Posterior cingulate gyrus (tissue), 11 donors: ENCODE measurements around the gene CRACR2B.

Experiments used
- DNase-seq, 10 donors: peaks; one replicate each; pipeline versions ENCODE4 v3.0.0 to v3.0.0-alpha.2; 2020 to 2021; ENCODE audit warnings: mixed read lengths in 3 of 10
- intact Hi-C: fragments of 100-400 bp; cut with DNase I; formaldehyde crosslinking; loops from one replicate; pipeline ENCODE4 v1.15.1; 2023

Gene CRACR2B

DNA sequence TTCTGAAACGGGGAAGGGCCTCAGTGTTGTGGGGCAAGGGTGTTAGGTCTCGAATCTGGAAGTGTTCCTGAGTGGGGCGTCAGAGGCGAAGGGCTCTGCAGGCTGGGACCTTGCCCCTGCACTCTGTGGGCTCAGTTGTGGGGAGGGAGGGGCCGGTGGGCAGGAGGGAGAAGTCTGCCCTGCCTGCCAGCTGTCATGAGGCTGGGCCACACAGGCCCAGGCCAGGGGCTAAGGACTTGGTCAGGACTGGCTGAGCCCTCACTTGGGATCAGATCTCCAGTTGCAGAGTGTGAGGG is at the start of gene CRACR2B:
Gene CRACR2B (plus strand): TSS at position 23 of the 296 bp plus-strand sequence. CDS start 689 bp downstream, outside the sequence.
- intact Hi-C loops, result no loop called here
- no peak for DNase-seq

DNA sequence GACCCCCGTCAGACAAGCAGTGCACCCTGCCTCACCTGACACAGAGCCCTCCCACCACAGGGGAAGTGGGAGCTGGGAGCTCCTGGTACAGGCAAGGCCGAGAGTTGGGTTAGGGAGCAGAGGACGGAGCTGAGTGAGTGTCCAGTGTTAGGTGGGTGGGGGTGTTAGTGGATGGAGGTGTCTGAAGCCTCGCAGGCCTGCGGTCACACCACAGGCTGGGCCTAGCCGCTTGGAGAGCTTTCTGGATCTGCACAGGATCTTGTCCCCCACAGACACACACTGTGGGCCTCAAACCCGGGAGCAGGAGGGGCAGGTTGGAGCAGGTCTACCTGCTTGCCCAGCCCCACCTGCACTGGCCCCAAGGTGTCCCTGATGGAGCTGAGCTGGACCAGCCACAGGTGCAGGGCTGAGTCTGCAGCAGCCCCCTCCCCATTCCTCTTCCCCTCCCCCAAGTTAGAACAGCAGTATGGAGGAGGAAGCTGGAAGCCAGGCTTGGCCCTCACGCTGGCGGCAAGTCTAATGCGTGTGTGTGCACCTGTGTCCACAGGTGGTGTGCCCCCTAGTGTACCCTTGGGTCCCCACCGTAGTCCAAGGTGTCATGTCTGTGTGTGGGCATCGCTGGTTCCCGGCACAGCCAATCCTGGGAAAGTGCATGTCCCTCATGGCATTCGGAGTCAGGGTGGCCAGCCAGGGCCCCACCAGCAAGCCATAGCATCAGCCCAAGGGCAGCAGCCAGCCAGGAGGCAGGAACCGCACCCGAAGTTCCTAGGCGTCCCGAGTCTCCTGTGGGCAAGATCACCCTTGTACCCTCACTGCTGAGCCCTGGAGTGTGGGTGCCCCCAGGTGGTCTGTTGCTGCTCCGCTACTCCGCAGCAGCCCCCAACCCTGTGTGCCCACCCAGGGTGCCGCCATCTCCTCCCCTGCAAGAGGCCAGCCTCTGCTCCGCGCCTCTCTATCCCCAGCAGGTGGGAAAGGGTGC is 48.5 kb upstream of the CRACR2B start:
- no peak for DNase-seq
- intact Hi-C loops, result no loop called here

- intact Hi-C loops, result no loop called here
- no peak for DNase-seq
Measured at GRCh38 chr11:779955-780532, 47.7 kb upstream of the CRACR2B start.

DNA sequence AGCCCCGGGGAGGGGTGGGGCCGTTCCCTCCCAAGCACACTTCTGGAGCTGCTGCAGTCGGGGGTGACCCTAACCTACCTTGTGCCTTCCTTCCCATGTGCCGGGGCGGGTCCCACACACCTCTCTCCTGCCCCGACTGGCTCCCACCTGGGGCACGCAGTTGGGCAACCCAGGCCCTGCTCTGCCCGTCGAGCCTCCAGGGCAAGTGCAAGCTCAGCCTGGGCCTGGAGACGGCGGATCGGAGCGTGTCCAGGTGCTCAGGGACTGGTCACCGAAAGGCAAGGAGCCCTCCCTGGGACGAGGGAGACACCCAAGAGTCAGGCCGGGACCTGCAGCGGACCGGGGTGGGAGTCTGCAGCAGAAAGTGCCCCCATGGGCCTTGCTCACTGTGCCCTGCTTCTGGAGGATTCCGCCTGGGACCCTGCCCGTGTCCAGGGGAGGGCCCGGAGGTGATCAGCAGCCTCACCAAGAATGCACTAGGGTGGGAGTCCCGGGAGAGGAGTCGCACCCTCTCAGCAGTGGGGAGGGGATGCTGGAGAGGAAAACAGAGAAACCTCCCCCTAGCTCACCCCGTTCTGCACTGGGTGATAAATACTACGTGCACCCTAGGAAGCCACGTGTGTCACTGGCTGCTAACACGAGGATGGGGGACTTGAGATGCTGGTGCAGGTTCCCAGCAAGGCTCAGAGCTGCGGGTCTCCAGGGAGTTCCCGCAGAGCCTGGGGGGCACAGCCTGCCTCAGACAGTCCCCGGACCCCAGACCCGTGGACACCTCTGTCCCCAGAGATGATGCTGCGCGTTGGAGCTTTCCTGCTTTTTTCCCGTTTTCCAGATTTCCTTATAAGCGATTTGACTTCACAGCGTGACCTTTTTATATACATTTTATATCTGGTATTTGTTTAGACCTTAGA is 45.2 kb upstream of the CRACR2B start:
- DNase-seq, result no peak
- intact Hi-C loops, result no loop called here

DNA sequence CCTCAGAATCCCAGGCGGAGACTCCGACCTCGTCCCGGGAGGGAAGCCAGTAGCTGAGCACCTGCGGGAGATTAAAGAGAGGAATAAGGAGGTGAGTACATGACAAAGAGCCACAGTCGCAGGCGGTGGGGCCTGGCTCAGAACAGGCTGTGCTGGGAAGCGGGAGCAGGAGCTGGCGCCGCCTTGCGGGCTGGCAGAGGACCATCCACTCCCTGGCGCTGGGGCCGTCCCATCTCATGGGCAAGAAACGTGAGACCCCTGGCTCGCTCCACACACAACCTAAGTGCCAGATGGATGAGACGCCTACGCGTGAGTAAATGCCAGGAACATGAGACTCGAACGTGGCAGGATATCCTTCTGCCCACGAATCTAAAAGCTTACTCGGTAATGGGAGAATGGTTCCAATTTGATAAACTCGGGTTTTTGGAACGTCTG is 44.1 kb upstream of the CRACR2B start:
- peak; percentile 75 to 98 (median 88) for DNase-seq
- intact Hi-C loops, result no loop called here

DNA sequence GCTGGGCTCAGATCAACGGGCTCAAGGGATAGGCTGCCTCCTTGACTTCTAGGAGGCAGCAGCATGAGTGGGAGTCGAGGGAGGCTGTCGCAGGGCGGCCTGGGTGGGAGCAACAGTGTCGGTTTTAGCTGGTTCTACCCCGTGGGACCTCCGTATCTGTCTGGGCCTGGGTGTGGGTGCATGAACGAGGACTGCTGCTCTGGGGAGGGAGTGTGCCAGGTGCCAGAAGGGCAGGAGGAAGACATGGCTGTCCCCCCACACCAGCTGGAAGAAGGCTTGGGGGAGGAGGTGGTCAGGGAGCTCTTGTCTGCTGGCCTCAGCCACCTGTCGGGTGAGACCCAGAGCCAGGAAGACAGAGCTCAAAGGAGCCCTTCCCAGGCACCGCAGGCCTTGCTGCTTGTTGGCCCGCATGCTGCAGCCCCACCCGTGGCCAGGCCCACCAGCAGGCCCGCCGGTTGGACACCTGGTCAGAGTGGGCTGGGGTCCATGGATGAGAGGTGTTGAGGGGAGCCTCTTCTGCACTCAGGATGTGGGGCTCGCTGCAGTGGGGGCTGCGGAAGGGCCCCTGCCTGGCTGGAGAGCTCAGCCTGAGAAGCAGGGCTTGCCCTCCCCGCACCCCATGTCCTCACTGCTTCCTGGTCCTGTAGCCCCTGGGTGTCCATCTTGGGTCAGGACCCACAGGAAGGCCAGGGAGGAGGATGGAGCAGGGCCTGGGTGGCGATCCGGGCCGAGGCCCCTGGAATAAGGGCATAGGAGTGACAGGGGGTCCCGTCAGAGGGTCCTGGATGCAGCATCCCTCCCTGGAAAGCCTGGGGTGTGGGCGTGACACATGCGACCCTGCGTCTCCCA is 41.3 kb upstream of the CRACR2B start:
- DNase-seq, result no peak
- intact Hi-C loops, result no loop called here

- DNase-seq, result no peak
- intact Hi-C loops, result no loop called here
Measured at GRCh38 chr11:787084-787675, 40.5 kb upstream of the CRACR2B start.

DNA sequence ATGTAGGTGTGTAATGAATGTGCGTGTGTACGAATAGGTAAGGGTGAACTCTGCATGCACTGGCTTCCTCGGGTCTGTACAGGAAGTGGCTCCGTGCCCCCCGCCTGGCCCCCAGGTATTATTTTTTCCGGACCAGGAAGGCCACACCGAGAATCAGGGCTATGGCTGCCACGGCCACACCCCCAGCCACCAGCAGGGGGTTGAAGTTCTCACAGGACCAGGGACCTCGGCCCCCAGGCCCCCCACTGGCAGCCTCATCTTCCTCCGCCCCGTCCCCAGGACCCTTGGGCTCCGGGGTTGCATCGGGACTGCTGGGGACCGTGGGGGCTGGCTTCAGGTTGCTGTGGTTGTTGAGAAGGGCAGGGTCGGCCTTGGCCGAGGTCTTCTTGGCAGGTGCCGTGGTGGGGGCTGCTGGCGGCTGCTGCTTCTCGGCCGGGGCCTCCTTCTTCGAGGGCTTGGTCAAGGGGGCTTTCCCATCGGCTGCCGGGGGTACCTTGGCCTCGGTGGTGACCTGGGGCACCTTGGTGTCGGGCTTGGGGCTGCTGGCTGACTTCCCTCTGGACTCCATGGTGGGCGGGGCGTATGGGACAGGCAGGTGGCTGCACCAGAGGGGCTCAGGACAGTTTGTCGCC is 39.6 kb upstream of the CRACR2B start:
- intact Hi-C loops, result no loop called here
- no peak for DNase-seq

GRCh38 chr11:788953-789940 is 38.5 kb upstream of the CRACR2B start:
- intact Hi-C loops, result no loop called here
- DNase-seq, result no peak

DNA sequence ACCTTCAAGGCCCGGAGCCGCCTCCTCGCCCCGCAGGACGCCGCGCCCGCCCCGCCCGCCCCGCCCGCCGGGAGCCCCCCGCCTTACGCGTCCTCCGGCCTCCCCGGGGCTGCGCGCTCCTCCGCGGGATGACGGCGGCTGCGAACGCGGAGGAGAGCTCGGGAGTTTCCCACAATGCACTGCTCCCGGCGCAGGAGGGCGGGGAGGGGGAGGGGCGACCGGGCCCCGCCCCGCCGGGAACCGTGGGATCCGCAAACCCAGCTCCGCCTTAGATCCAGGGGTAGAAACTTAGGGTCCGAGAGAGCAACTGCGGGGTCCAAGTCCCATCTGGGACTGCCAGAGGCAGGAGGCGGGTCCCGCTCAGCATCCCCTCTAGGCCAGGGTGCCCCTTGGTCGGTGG is 37.8 kb upstream of the CRACR2B start, which contains the start of gene CEND1:
Gene CEND1 (minus strand): TSS at position 148 of the 400 bp plus-strand sequence. CDS start 1,514 bp downstream, outside the sequence.
- intact Hi-C loops, result no loop called here
- peak in 8 of 10 donors; percentile 70 to 95 (median 79) for DNase-seq

DNA sequence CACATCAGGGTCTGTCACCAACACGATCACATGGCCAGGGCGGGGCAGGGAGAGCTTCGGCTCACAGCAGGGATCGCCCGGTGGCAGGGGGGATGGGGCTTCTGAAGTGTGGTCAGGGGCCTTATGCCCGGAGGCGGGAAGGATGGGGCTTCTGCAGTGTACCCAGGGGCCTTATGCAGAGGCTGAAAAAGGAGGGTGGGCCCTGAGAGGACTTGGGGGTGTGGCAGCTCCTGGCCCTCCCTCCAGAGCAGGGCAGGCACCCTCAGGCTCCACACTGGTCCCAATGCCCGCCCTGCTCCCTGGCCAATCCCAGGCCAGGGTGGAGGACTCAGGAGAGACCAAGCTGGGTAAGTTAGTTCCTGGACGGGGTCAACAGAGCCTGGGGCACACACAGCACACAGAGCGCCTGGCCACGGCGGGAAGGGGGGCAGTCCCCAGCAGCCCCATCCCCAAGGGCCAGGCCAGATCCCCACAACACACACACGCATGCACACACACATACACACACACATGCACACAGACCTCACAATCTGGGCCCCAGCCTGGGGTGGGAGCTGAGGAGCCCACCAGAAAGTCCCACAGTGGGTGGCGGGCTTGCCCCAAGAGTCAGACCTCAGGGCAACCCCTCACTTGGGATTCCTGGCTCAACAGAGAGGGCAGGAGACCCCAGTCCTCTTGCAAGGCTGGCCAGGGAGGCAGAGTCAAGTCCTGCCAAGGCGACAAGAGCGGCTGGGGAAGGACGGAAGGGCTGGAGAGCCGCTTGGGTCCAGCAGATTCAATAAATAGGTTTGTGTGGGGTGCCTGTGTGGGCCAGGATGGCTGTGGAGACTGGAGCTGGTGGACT is 36.8 kb upstream of the CRACR2B start:
- DNase-seq, result peak in 1 of 10 donors; percentile 70
- intact Hi-C loops, result no loop called here

DNA sequence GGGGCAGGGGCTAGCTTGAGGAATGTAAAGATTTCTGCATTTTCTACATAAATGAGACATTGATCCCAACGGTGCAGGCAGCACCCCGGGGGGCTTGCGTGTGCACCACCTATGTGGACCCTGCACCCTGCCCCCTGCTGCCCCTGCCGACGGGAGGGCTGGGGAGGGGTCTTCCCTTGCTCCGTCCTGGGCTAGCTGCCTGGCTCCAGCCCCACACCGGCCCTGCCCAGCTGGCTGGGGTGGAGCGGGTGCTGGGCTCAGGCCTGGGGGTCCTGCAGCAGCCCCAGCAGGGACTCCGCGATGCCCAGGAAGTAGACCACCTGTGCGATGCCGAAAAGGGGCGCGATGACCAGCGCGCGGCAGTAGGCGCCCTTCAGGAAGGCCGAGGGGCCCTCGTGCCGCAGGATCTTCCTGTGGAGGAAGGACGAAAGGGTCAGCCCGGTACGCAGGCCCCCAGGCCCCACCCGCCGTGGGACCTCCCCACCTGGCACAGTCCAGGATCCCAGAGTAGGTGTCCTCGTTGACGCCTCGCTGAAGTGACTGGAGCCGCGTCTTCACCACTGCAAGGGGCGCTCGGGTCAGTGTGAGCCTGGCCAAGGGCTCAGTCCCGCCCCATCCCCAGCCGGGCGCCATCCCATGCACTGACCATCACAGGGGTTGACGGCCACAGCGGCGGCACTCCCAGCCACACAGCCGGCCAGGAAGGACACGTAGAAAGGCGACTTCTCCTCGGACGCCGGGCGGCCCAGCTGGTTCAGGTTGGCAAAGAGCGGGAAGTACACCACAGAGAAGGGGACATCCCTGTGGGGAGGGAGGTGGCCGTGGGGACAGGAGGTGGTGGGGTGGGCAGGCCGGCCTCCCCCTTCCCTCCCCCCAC is 35.8 kb upstream of the CRACR2B start:
- intact Hi-C loops, result no loop called here
- DNase-seq, result peak in 1 of 10 donors; percentile 82

GRCh38 chr11:792535-792821 is 35.2 kb upstream of the CRACR2B start:
- intact Hi-C loops, result no loop called here
- DNase-seq, result no peak

DNA sequence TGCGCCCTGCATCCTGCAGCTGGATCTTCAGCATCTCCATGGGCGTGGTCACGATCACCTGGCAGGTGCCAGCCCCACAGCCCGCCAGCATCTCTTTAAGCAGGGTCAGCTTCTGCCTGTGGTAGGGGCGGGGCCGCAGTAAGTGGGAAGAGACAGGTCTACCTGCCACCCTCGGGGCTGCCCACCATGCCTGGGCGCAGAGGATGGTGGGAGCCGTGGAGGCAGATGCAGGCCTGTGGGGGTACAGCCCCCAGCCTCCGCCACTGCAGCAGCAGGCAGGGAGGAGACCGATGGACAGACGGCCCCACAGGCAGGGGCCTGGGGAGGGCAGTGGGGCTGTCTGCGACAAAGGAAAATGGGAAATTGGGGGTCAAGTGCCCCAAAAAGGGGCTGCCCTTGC is 34.8 kb upstream of the CRACR2B start:
- DNase-seq, result peak in 1 of 10 donors; percentile 62
- intact Hi-C loops, result no loop called here

GRCh38 chr11:793556-793955 is 34.2 kb upstream of the CRACR2B start:
- DNase-seq, result peak in 1 of 10 donors; percentile 79
- intact Hi-C loops, result no loop called here
